ENCODE results near the gene HESX1. TPM values are rescaled to one million over a fixed set of nuclear protein-coding genes. Genes with fewer than 3 reads are reported as not detected.

HESX1 gene
- total RNA-seq, 1 donor from 2014 or later = 0.30 TPM

- no peaks in the 10 kb centered on the region for H3K36me3 ChIP-seq
- TF ChIP-seq CTCF (IDR thresholded peaks at IDR 0.05; ENCODE audit: borderline replicate concordance) = no peak
- no peak overlapping the region for H3K27ac ChIP-seq (replicated peaks)
- no peak for DNase-seq
- no peak overlapping the region for H3K4me3 ChIP-seq
- H3K4me1 ChIP-seq = peaks cover 33% of the 10 kb centered on the region
- no peaks in the 10 kb centered on the region for H3K9me3 ChIP-seq (replicated peaks)
- no peaks in the 10 kb centered on the region for H3K27me3 ChIP-seq (ENCODE audit: low read depth)
- intact Hi-C loops (cut with micrococcal nuclease) = loop anchor here (10.0 kb wide), 1 partner anchor 63 kb away; no protein-coding TSS in a partner anchor
Measured at GRCh38 chr3:57168151-57168550, 31.6 kb downstream of the HESX1 start.

- no peak for TF ChIP-seq CTCF (IDR thresholded peaks at IDR 0.05; ENCODE audit: borderline replicate concordance)
Measured at GRCh38 chr3:57166660-57167059, 33.1 kb downstream of the HESX1 start.

GRCh38 chr3:57165641-57166040, 34.1 kb downstream of the HESX1 start:
- Histone ChIP-seq H3K27ac (replicated peaks) (no peak overlapping the region), H3K36me3 (no peaks in the 10 kb centered on the region), H3K4me3 (peak overlapping the region; percentile 97), H3K9me3 (replicated peaks) (no peaks in the 10 kb centered on the region), H3K4me1 (peaks cover 58% of the 10 kb centered on the region), H3K27me3 (ENCODE audit: low read depth) (no peaks in the 10 kb centered on the region)
- intact Hi-C loops (cut with micrococcal nuclease) = loop anchor here (10.0 kb wide), 1 partner anchor 61 kb away; no protein-coding TSS in a partner anchor
- no peak for TF ChIP-seq CTCF (IDR thresholded peaks at IDR 0.05; ENCODE audit: borderline replicate concordance)
- DNase-seq = no peak

More at GRCh38 chr3:57166660-57167059, 33.1 kb downstream of the HESX1 start:
- H3K36me3 ChIP-seq = no peaks in the 10 kb centered on the region
- H3K27ac ChIP-seq (replicated peaks) = no peak overlapping the region
- no peak overlapping the region for H3K4me3 ChIP-seq
- peaks cover 48% of the 10 kb centered on the region for H3K4me1 ChIP-seq
- H3K9me3 ChIP-seq (replicated peaks) = no peaks in the 10 kb centered on the region
- DNase-seq = no peak
- H3K27me3 ChIP-seq (ENCODE audit: low read depth) = no peaks in the 10 kb centered on the region
- intact Hi-C loops (cut with micrococcal nuclease) = loop anchor here (10.0 kb wide), 1 partner anchor 62 kb away; no protein-coding TSS in a partner anchor

GRCh38 chr3:57164657-57165573, 34.9 kb downstream of the HESX1 start, which contains the start of gene IL17RD:
TSS of gene IL17RD (minus strand) at chr3:57165353. CDS start at chr3:57165286, 67 bp downstream.
- intact Hi-C loops (cut with micrococcal nuclease) = loop anchor here (10.0 kb wide), 1 partner anchor 60 kb away; no protein-coding TSS in a partner anchor
- Histone ChIP-seq H3K4me1 (peaks cover 58% of the 10 kb centered on the region), H3K27me3 (ENCODE audit: low read depth) (peaks cover 3% of the 10 kb centered on the region), H3K27ac (replicated peaks) (peak within 1 kb of the TSS; percentile 74), H3K9me3 (replicated peaks) (no peaks in the 10 kb centered on the region), H3K36me3 (no peaks in the 10 kb centered on the region), H3K4me3 (peak within 1 kb of the TSS; percentile 97)
- TF ChIP-seq CTCF (IDR thresholded peaks at IDR 0.05; ENCODE audit: borderline replicate concordance) = no peak
- peak; percentile 87 for DNase-seq

- Histone ChIP-seq H3K36me3 (no peaks in the 10 kb centered on the region), H3K9me3 (replicated peaks) (no peaks in the 10 kb centered on the region), H3K4me3 (peak overlapping the region; percentile 97), H3K27ac (replicated peaks) (peak overlapping the region; percentile 74), H3K27me3 (ENCODE audit: low read depth) (peaks cover 3% of the 10 kb centered on the region), H3K4me1 (peaks cover 61% of the 10 kb centered on the region)
- intact Hi-C loops (cut with micrococcal nuclease) = loop anchor here (10.0 kb wide), 1 partner anchor 59 kb away; no protein-coding TSS in a partner anchor
- peak; percentile 54 for DNase-seq
- TF ChIP-seq CTCF (IDR thresholded peaks at IDR 0.05; ENCODE audit: borderline replicate concordance) = no peak
Measured at GRCh38 chr3:57164217-57164656, 35.5 kb downstream of the HESX1 start.
